C4-2B (cell line): ENCODE data around the gene GPD2.

Experiments used
- ZFX ChIP-seq: fragments of 450-650 bp; IDR thresholded peaks from 2 replicates; pipeline ENCODE4 v1.6.1; 2017
- TF ChIP-seq, protein P1 (sequence below): fragments of 450-650 bp; conservative IDR thresholded peaks from 2 replicates; pipeline ENCODE4 v1.5.1; 2017; ENCODE audit warnings: mild to moderate bottlenecking

GRCh38 chr2:156486614-156487013 is 50.4 kb downstream of the GPD2 start:
- TF ChIP-seq, protein P1, sequence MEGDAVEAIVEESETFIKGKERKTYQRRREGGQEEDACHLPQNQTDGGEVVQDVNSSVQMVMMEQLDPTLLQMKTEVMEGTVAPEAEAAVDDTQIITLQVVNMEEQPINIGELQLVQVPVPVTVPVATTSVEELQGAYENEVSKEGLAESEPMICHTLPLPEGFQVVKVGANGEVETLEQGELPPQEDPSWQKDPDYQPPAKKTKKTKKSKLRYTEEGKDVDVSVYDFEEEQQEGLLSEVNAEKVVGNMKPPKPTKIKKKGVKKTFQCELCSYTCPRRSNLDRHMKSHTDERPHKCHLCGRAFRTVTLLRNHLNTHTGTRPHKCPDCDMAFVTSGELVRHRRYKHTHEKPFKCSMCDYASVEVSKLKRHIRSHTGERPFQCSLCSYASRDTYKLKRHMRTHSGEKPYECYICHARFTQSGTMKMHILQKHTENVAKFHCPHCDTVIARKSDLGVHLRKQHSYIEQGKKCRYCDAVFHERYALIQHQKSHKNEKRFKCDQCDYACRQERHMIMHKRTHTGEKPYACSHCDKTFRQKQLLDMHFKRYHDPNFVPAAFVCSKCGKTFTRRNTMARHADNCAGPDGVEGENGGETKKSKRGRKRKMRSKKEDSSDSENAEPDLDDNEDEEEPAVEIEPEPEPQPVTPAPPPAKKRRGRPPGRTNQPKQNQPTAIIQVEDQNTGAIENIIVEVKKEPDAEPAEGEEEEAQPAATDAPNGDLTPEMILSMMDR: no peak
- no peak for TF ChIP-seq ZFX
